Erythroblast (primary cell): ENCODE measurements around the gene ADORA2A.

ENCODE experiments used
- DNase-seq, 2 experiments: peaks; one replicate each; lab custom pipeline; 2025; lab: John Stamatoyannopoulos, UW
- GATA1 ChIP-seq: IDR thresholded peaks from 2 replicates; pipeline ENCODE4 v1.6.1; 2011; ENCODE audit warnings: low read depth, mild to moderate bottlenecking, control low read depth, low read length, moderate library complexity
- POLR2A ChIP-seq: IDR thresholded peaks from 2 replicates; pipeline ENCODE4 v1.6.1; 2011; ENCODE audit warnings: mild to moderate bottlenecking, low read length

The ADORA2A gene

GRCh38 chr22:24446260-24446611, 18.8 kb downstream of the ADORA2A start:
- TF ChIP-seq GATA1 (no peak), POLR2A (no peak)
- no peak for DNase-seq

- DNase-seq: no peak
- TF ChIP-seq POLR2A: no peak
- TF ChIP-seq GATA1: no peak
These were observed 23.2 kb downstream of the ADORA2A start for GRCh38 chr22:24450610-24451009.

GRCh38 chr22:24451162-24451561, 23.8 kb downstream of the ADORA2A start:
- TF ChIP-seq POLR2A (no peak), GATA1 (no peak)
- DNase-seq: no peak

GRCh38 chr22:24453853-24454252, 26.5 kb downstream of the ADORA2A start:
- DNase-seq: peak in 1 of 2 experiments; percentile 14
- TF ChIP-seq POLR2A (no peak), GATA1 (no peak)

GRCh38 chr22:24455039-24455438, 27.6 kb downstream of the ADORA2A start:
- DNase-seq: no peak
- TF ChIP-seq GATA1 (no peak), POLR2A (no peak)

- TF ChIP-seq GATA1: no peak
- no peak for TF ChIP-seq POLR2A
- DNase-seq: peak; percentile 16 to 32
These were observed 28.5 kb downstream of the ADORA2A start for GRCh38 chr22:24455751-24456426.

GRCh38 chr22:24457894-24458420, 30.6 kb downstream of the ADORA2A start:
- DNase-seq: no peak
- TF ChIP-seq GATA1 (no peak), POLR2A (no peak)

GRCh38 chr22:24459911-24460310, 32.5 kb downstream of the ADORA2A start:
- DNase-seq: no peak
- no peak for TF ChIP-seq GATA1
- TF ChIP-seq POLR2A: no peak

- no peak for TF ChIP-seq POLR2A
- no peak for TF ChIP-seq GATA1
- DNase-seq: peak; percentile 18 to 39
These were observed 33.2 kb downstream of the ADORA2A start for GRCh38 chr22:24460418-24461089.

- TF ChIP-seq GATA1 (no peak), POLR2A (no peak)
- DNase-seq: no peak
These were observed 35.8 kb downstream of the ADORA2A start for GRCh38 chr22:24463071-24463760.

GRCh38 chr22:24465566-24465965, 38.2 kb downstream of the ADORA2A start:
- DNase-seq: no peak
- TF ChIP-seq GATA1 (no peak), POLR2A (no peak)

GRCh38 chr22:24465975-24466374, 38.6 kb downstream of the ADORA2A start:
- TF ChIP-seq GATA1 (no peak), POLR2A (no peak)
- no peak for DNase-seq

- no peak for DNase-seq
- TF ChIP-seq GATA1 (no peak), POLR2A (no peak)
These were observed 39.4 kb downstream of the ADORA2A start for GRCh38 chr22:24466716-24467328.

- DNase-seq: no peak
- no peak for TF ChIP-seq GATA1
- no peak for TF ChIP-seq POLR2A
These were observed 39.9 kb downstream of the ADORA2A start for GRCh38 chr22:24467340-24467739.
